ENCODE results near the gene DMKN.
"Not testable (repeated sequence)": the region's sequence is repeated elsewhere in the genome, so short reads cannot be mapped to it uniquely, and the experiment has no call there.

The DMKN gene

DNA sequence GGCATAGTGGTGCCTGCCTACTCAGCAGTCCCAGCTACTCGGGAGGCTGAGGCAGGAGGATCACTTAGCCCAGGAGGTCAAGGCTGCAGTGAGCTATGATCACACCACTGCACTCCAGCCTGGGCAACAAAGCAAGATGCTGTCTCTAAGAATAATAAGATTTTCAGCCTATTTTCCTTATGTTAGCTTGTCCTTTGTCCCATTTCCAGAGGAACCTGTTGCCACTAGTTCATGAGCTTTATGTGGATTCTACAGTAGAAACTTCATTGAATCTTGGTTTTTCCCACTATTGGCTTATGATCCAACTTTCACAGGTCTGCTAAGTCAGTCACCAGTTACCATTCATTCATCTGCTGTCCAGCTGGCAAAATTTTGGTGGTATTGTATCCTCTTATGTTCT, 47.2 kb downstream of the DMKN start:
- no peak overlapping the region for H3K27ac ChIP-seq
- TF ChIP-seq, protein P1, sequence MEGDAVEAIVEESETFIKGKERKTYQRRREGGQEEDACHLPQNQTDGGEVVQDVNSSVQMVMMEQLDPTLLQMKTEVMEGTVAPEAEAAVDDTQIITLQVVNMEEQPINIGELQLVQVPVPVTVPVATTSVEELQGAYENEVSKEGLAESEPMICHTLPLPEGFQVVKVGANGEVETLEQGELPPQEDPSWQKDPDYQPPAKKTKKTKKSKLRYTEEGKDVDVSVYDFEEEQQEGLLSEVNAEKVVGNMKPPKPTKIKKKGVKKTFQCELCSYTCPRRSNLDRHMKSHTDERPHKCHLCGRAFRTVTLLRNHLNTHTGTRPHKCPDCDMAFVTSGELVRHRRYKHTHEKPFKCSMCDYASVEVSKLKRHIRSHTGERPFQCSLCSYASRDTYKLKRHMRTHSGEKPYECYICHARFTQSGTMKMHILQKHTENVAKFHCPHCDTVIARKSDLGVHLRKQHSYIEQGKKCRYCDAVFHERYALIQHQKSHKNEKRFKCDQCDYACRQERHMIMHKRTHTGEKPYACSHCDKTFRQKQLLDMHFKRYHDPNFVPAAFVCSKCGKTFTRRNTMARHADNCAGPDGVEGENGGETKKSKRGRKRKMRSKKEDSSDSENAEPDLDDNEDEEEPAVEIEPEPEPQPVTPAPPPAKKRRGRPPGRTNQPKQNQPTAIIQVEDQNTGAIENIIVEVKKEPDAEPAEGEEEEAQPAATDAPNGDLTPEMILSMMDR (conservative IDR thresholded peaks at IDR 0.05): no peak

DNA sequence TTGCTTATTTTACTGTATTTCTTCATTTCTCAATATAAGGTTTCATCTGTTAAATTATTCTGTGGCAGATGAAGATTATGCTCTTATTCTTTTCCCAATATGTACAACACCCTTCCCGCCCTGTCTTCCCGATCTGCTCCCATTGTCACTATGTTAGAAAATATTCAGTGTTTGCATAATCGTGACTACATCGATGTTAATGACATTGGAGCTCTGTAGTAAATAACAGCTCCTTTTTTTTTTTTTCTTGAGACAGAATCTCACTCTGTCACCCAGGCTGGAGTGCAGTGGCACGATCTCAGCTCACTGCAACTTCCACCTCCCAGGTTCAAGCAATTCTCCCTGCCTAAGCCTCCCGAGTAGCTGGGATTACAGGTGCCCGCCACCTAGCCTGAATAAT, 50.5 kb downstream of the DMKN start:
- not testable (repeated sequence) for H3K27ac ChIP-seq

DNA sequence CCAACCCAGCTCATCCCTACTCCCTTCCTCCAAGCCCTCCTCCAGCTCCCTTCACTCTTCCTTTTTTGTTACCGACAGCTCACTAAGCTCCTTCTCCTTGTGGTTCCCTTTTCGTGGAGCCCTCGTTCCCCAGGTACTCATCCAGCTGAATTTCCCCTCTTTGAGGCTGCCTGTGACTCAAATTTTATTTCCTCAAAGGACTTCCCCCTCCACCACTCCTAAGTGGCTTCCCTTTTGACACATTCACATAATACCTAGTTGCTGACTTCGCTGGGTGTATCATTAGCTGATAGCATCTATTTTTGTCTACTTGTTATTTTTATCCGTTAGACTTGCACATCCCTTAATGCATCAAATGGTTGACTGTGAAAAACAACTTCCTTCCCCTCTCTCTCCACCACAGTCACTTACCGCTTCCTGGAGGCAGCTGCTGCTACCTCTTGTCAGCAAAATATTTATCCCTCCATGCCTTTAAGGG, 50.9 kb downstream of the DMKN start:
- TF ChIP-seq, protein P1 (conservative IDR thresholded peaks at IDR 0.05): no peak
- TF ChIP-seq ZFX (IDR thresholded peaks at IDR 0.05): no peak
- H3K27ac ChIP-seq: no peak overlapping the region

DNA sequence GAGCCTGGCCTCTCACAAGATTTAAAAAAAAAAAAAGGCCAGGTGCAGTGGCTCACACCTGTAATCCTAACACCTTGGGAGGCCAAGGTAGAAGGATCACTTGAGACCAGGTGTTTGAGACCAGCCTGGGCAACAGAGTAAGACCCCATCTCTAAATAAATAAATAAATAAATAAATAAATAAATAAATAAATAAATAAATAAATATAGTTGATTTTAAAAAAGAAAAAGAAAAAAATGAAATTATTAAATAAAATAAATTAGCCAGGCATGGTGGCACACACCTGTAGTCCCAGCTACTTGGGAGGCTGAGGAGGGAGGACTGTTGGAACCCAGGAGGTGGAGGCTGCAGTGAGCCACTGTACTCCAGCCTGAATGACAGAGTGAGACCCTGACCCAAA, 51.7 kb downstream of the DMKN start:
- H3K27ac ChIP-seq: not testable (repeated sequence)

DNA sequence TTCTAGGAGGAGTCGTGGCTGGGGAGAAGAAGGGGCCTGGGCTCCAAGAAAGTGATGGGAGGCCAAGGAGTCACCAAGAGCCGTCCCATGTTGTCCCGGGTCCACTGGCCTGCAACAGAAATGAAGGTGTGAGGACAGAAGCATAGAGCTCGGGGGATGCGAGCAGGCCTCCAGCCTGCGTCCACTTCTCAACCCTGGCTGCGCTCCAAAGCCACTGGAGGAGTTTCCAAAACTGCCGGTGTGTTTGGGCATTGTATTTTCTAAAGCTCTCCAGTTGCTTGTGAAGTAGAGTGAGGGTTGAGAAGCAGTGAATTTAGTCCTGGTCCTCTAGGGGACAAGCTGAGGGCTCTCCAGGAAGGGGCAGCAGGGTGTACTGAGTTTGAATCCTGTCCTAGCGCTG, 52.4 kb downstream of the DMKN start:
- no peak overlapping the region for H3K27ac ChIP-seq
- no peak for TF ChIP-seq ZFX (IDR thresholded peaks at IDR 0.05)

DNA sequence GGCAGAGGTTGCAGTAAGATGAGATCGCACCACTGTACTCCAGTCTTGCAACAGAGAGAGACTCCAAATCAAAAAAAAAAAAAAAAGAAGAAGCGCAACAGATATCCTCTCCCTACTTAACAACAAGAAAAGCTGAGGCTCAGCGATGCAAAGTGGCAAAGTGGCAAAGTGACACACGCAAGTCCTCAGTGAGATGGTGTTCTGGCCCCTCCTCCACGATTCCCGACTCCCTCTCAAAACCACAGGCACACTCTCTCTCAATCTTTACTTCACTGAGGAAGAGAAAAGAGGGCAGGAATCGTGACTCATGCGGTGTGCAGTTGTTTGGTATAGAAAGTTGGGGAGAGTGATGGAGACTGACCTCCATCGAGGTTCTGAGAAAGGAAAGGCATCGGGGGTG, 52.8 kb downstream of the DMKN start:
- TF ChIP-seq, protein P1 (conservative IDR thresholded peaks at IDR 0.05): no peak
- TF ChIP-seq ZFX (IDR thresholded peaks at IDR 0.05): no peak
- H3K27ac ChIP-seq: no peak overlapping the region

DNA sequence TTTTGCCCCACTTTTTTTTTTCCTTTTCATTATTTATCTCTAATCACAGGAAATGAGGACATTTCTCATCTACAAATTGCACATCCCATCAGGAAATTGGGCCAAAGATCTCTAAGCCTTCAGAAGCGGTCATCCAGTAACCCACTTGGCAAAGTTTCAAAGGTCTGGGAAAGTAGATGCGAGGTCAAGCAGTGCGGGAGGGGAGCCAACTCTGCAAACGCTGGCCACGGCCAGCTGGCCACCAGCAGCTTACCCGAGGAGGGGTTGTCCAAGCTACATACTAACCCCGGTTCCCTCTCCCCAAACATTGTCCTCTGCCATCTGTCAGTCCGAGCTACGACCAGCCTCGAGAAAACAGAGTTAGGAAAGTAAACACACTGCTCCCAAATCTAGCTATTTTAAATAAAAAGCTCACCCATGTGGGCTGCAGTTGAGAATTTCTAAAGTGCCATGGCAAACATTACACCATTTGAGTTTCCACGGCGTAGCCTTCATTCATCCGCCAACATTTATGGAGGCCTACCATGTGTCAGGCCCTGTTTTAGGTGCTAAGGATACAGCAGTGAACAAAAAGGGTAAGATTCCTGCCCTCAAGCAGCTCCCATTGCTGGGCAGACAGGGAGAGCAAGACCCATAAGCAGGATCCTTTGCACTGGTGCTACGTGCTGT, 53.9 kb downstream of the DMKN start:
- TF ChIP-seq, protein P1 (conservative IDR thresholded peaks at IDR 0.05): no peak
- no peak for TF ChIP-seq ZFX (IDR thresholded peaks at IDR 0.05)
- no peak overlapping the region for H3K27ac ChIP-seq

DNA sequence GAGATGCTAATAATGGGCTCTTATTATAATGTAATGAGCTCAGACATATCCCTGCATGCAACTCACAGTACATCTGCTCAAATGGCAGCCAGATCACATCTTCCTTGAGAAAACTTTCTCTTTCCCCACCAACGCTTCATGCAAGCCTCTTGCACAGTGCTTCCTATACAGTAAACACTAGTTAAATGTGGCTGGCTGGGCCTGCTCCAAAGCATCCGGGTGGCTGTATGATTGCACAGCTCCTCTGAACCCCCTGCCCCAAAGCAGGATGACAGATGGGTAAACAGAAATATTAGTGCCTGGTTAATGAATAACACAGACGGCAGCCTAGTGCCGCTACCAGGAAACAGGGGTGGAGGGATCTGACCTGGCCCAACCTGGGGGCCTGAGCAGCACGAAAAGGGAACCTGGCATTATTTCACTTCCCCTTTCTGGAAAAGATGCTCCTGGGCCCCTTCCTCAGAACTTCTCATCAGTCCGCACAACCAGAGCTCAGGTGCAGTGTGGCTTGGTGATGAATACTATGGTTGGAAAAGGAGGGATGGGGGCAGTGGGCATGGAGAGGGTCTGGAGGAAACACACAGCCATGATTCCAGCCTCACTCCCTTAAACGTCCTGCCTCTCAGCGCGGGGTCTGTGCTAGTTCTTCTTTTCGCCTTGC, 54.6 kb downstream of the DMKN start:
- H3K27ac ChIP-seq: no peak overlapping the region
- TF ChIP-seq, protein P1 (conservative IDR thresholded peaks at IDR 0.05): no peak
- TF ChIP-seq ZFX (IDR thresholded peaks at IDR 0.05): no peak

DNA sequence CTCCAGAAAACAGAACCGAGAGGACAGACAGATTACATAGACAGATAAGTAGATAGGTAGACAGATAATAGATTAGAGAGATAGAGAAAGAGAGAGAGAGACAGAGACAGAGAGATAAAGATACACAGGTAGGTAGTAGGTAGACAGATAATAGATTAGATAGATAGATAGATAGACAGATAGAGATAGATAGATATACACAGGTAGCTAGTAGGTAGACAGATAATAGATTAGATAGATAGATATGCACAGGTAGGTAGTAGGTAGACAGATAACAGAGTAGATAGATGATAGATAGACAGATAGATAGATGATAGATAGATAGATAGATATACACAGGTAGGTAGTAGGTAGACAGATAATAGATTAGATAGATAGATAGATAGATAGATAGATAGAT, 55.3 kb downstream of the DMKN start:
- H3K27ac ChIP-seq: no peak overlapping the region
- TF ChIP-seq, protein P1 (conservative IDR thresholded peaks at IDR 0.05): no peak
